Measurements from ENCODE around the gene SPEN.
A peak's percentile ranks its signal among the peaks of the same experiment; 100 is the strongest.

SPEN gene

DNA sequence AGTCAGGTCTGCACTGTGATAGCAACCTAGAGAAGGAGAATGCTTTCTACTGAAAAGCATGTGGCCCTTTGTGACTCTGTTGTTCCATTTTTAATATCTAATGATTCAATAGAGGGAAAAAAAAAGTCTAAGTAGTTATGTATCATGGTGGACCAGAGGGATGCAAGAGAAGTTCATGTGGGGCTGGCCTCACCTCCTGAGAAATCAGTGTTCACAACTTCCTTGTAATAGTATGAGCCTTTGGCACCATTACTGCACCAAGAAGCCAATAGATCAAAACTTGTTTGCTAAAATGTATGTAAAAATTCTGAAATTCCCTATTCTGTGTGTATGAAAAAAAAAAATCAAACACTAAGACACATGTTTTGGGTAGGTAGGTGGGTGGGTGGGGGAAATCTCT lies 123.4 kb downstream of the SPEN start:
- no peak overlapping the region for H3K27ac ChIP-seq (ENCODE audit: low read depth, low read length)
- no peak for TF ChIP-seq EZH2phosphoT487 (IDR thresholded peaks at IDR 0.05; ENCODE audit: borderline replicate concordance, low read length)
- TF ChIP-seq, protein P1, sequence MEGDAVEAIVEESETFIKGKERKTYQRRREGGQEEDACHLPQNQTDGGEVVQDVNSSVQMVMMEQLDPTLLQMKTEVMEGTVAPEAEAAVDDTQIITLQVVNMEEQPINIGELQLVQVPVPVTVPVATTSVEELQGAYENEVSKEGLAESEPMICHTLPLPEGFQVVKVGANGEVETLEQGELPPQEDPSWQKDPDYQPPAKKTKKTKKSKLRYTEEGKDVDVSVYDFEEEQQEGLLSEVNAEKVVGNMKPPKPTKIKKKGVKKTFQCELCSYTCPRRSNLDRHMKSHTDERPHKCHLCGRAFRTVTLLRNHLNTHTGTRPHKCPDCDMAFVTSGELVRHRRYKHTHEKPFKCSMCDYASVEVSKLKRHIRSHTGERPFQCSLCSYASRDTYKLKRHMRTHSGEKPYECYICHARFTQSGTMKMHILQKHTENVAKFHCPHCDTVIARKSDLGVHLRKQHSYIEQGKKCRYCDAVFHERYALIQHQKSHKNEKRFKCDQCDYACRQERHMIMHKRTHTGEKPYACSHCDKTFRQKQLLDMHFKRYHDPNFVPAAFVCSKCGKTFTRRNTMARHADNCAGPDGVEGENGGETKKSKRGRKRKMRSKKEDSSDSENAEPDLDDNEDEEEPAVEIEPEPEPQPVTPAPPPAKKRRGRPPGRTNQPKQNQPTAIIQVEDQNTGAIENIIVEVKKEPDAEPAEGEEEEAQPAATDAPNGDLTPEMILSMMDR (IDR thresholded peaks at IDR 0.05; ENCODE audit: low read depth, low read length, poor library complexity, severe bottlenecking), result no peak
- H3F3A ChIP-seq (ENCODE audit: control insufficient read depth, insufficient read depth), result peaks cover 9% of the 10 kb centered on the region
- H3K4me1 ChIP-seq (ENCODE audit: control insufficient read depth, low read length), result peaks cover 35% of the 10 kb centered on the region
- no peak overlapping the region for H3K4me3 ChIP-seq (ENCODE audit: low read length)
- no peak overlapping the region for H3K4me2 ChIP-seq (ENCODE audit: low read length)
- H3K9me2 ChIP-seq (replicated peaks; ENCODE audit: control insufficient read depth, low read length), result no peaks in the 10 kb centered on the region
- H3K9me3 ChIP-seq (ENCODE audit: control insufficient read depth, insufficient read depth, low read length), result no peaks in the 10 kb centered on the region
- no peaks in the 10 kb centered on the region for H3K27me3 ChIP-seq (ENCODE audit: control insufficient read depth, low read length)
- H3K79me2 ChIP-seq (ENCODE audit: control insufficient read depth, low read length), result peaks cover 69% of the 10 kb centered on the region
- H4K20me1 ChIP-seq (ENCODE audit: control insufficient read depth, insufficient read depth, low read depth, low read length), result no peaks in the 10 kb centered on the region
- H3K36me3 ChIP-seq (ENCODE audit: control insufficient read depth, low read length), result peaks cover 45% of the 10 kb centered on the region

DNA sequence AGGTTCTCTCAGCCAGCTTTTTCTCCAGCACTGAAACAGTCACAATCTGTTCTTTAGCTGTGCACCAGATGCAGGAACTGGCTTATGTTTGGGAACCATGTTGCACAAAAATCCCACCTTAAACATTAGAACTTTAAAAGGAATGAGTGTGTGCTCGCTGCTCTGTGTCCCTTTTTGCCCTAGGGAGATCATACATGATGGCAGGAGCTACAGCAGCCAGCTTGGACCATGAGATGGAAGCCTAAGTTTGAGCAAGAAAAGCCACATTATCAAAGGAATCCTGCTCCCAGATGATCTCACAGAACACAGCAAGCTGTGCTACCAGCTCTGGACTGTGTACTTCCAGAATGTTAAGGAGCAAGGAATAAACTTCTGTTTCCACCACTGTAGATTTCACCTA lies 124.9 kb downstream of the SPEN start:
- Histone ChIP-seq H3K9me3 (ENCODE audit: control insufficient read depth, insufficient read depth, low read length) (no peaks in the 10 kb centered on the region), H3K27ac (ENCODE audit: low read depth, low read length) (no peak overlapping the region), H3K36me3 (ENCODE audit: control insufficient read depth, low read length) (peaks cover 35% of the 10 kb centered on the region), H3F3A (ENCODE audit: control insufficient read depth, insufficient read depth) (peaks cover 9% of the 10 kb centered on the region), H3K27me3 (ENCODE audit: control insufficient read depth, low read length) (no peaks in the 10 kb centered on the region), H4K20me1 (ENCODE audit: control insufficient read depth, insufficient read depth, low read depth, low read length) (no peaks in the 10 kb centered on the region), H3K4me3 (ENCODE audit: low read length) (no peak overlapping the region), H3K79me2 (ENCODE audit: control insufficient read depth, low read length) (peaks cover 57% of the 10 kb centered on the region), H3K4me2 (ENCODE audit: low read length) (no peak overlapping the region), H3K4me1 (ENCODE audit: control insufficient read depth, low read length) (peaks cover 36% of the 10 kb centered on the region), H3K9me2 (replicated peaks; ENCODE audit: control insufficient read depth, low read length) (no peaks in the 10 kb centered on the region)
- TF ChIP-seq, protein P1 (IDR thresholded peaks at IDR 0.05; ENCODE audit: low read depth, low read length, poor library complexity, severe bottlenecking), result no peak
- no peak for TF ChIP-seq EZH2phosphoT487 (IDR thresholded peaks at IDR 0.05; ENCODE audit: borderline replicate concordance, low read length)

DNA sequence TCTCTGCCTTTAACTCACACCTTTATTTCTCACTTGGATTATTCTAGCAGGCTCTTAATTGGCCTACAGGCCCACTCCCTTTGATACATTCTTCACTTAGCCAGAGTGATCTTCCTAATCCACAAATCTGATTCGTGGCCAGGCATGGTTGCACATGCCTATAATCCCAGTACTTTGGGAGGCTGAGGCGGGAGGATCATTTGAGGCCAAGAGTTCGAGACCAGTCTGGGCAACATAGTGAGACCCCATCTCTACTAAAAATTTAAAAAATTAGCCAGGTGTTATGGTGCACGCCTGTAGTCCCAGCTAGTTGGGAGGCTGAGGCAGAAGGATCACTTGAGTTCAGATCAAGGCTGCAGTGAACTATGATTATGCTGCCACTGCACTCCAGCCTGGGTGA lies 126.3 kb downstream of the SPEN start:
- Histone ChIP-seq H3K27me3 (ENCODE audit: control insufficient read depth, low read length) (no peaks in the 10 kb centered on the region), H3K79me2 (ENCODE audit: control insufficient read depth, low read length) (peaks cover 45% of the 10 kb centered on the region), H3K9me2 (replicated peaks; ENCODE audit: control insufficient read depth, low read length) (no peaks in the 10 kb centered on the region), H4K20me1 (ENCODE audit: control insufficient read depth, insufficient read depth, low read depth, low read length) (no peaks in the 10 kb centered on the region), H3K36me3 (ENCODE audit: control insufficient read depth, low read length) (peaks cover 33% of the 10 kb centered on the region), H3K4me1 (ENCODE audit: control insufficient read depth, low read length) (peaks cover 36% of the 10 kb centered on the region), H3K4me3 (ENCODE audit: low read length) (peak overlapping the region; percentile 76; the same call in 1 of the 2 replicates), H3K9me3 (ENCODE audit: control insufficient read depth, insufficient read depth, low read length) (no peaks in the 10 kb centered on the region), H3K27ac (ENCODE audit: low read depth, low read length) (peak overlapping the region; percentile 86), H3K4me2 (ENCODE audit: low read length) (peak overlapping the region; percentile 87), H3F3A (ENCODE audit: control insufficient read depth, insufficient read depth) (peaks cover 9% of the 10 kb centered on the region)
- TF ChIP-seq, protein P1 (IDR thresholded peaks at IDR 0.05; ENCODE audit: low read depth, low read length, poor library complexity, severe bottlenecking), result no peak
- no peak for TF ChIP-seq EZH2phosphoT487 (IDR thresholded peaks at IDR 0.05; ENCODE audit: borderline replicate concordance, low read length)

All from DOHH2 (cell line).